Retinal pigment epithelial cell (primary cell): Measurements from ENCODE around the gene STK17B.

Experiments used
- DNase-seq: peaks from one replicate; pipeline ENCODE4 v3.0.0-alpha.2; 2010; ENCODE audit warnings: low read depth
- H3K4me3 ChIP-seq: 2 replicates; pipeline ENCODE4 v1.5.1; 2011; ENCODE audit warnings: mild to moderate bottlenecking, low read length, control low read depth, moderate library complexity
- TF ChIP-seq, protein P1 (sequence below): conservative IDR thresholded peaks from 2 replicates; pipeline ENCODE4 v1.5.1; 2011; ENCODE audit warnings: low read depth, low read length, control low read depth, inconsistent platforms

Gene STK17B

DNA sequence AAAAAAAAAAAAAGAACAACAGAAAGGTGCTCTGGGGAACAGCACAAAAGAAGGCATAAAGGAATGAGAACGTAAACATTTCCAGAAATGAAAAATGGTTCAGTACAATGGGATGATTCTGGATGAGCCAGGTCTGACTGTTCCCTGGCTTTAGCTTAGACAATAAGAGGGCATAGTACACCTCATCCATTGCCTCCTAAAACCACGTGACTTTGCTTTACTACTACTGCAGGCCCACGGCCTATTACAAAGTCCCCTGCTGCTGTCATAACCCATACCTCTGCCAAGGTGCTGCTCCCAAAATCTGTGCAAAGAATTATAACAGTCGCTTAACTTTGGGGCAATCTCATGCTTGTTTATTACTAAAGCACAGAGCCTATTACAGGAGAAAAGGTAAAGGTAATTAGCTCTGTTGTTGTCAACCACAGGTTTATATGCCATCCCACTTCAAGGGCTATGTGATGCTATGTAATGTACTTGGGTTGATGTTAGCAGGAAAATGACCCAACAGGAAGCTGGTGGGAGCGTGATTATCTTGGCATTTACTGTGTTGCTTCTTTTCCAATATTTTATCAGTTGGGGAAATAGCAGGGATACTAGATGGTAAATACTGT is 26.8 kb downstream of the STK17B start:
- no peak overlapping the region for H3K4me3 ChIP-seq
- no peak for DNase-seq
- TF ChIP-seq, protein P1, sequence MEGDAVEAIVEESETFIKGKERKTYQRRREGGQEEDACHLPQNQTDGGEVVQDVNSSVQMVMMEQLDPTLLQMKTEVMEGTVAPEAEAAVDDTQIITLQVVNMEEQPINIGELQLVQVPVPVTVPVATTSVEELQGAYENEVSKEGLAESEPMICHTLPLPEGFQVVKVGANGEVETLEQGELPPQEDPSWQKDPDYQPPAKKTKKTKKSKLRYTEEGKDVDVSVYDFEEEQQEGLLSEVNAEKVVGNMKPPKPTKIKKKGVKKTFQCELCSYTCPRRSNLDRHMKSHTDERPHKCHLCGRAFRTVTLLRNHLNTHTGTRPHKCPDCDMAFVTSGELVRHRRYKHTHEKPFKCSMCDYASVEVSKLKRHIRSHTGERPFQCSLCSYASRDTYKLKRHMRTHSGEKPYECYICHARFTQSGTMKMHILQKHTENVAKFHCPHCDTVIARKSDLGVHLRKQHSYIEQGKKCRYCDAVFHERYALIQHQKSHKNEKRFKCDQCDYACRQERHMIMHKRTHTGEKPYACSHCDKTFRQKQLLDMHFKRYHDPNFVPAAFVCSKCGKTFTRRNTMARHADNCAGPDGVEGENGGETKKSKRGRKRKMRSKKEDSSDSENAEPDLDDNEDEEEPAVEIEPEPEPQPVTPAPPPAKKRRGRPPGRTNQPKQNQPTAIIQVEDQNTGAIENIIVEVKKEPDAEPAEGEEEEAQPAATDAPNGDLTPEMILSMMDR = no peak

DNA sequence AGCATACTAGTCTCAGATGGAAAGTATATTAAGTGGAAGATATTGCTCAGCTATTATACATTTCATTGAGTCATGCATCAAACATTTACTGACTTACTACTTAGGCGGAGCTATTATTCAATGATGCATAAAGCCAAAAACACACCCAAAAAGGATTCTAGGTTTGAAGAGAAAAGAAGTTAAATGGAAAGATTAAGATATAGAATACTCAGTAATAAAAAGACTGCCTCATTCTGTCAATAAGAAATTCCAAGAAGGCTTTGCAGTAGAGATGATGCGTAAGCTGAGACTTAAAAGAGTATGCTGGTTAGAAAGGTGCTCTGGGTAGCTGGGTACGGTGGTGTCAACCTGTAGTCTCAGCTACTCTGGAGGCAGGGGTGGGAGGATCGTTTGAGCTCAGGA is 27.6 kb downstream of the STK17B start:
- H3K4me3 ChIP-seq = no peak overlapping the region
- TF ChIP-seq, protein P1 = no peak
- DNase-seq = no peak

GRCh38 chr2:196142825-196143224 is 28.6 kb downstream of the STK17B start:
- TF ChIP-seq, protein P1 = no peak
- DNase-seq = no peak
- no peak overlapping the region for H3K4me3 ChIP-seq

GRCh38 chr2:196140213-196140612 is 31.2 kb downstream of the STK17B start:
- H3K4me3 ChIP-seq = no peak overlapping the region
- no peak for DNase-seq
- TF ChIP-seq, protein P1 = no peak

GRCh38 chr2:196137271-196137670 is 34.1 kb downstream of the STK17B start:
- DNase-seq = no peak
- TF ChIP-seq, protein P1 = no peak
- no peak overlapping the region for H3K4me3 ChIP-seq

DNA sequence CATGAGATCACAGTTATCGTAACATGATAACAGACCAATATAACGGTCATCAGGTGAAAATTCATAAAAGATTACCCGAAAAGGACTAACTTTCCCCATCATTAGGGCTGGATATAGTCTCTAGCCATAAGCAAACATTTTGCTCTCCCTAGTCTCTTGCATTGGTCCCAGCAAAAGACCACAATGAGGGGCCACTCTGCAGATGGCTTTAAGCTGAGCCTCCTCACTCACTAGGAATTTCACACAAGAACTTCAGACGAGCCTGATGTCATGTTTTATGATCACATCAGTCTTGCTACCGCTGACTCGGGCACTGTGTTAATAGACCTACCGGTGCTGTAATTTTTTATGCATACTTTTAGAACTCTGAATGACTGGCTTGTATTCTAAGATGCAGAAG is 35.2 kb downstream of the STK17B start:
- TF ChIP-seq, protein P1 = no peak
- DNase-seq = no peak
- no peak overlapping the region for H3K4me3 ChIP-seq
